ENCODE measurements around the gene DIP2C. TPM values are rescaled to one million over a fixed set of nuclear protein-coding genes. Genes with fewer than 3 reads are reported as not detected.
"Not testable (repeated sequence)": the region's sequence is repeated elsewhere in the genome, so short reads cannot be mapped to it uniquely, and the experiment has no call there.

Gene DIP2C
- total and polyA plus RNA-seq, 4 donors = 6.4 to 40.2 (median 23.8) TPM

DNA sequence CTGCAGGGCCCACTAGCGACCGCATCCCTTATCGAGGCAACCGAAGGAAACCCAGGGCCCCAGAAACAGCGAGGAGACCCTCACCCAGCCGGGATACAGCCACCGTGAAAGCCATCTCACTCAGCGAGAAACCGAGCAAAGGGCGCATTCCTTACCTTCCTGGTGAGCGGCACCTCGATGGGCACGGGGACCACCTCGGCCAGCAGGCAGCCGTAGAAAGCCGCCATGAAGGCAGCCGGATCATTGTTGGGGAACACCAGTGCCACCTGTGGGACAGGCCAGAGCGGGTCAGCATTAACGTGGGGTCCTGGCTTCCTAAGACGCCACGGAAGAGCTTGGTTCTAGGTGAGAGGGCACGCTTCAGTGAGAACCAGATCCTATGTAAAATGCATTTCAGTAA lies 290.5 kb downstream of the DIP2C start:
- intact Hi-C loops (cut with DNase I) = no loop called here
- WGBS, 2 donors = 89 to 90% methylated on average over 22 of the region's 22 CpGs
- ATAC-seq (ENCODE audit: low FRiP score) (no peak), DNase-seq (no peak)
- Histone ChIP-seq H3K4me1 (ENCODE audit: control insufficient read depth in 1 of 2, insufficient read depth in 2 of 2, low read length in 2 of 2) (no peaks in the 10 kb centered on the region), H3K4me3 (ENCODE audit: low read length in 2 of 2) (no peak overlapping the region), H3K9me3 (ENCODE audit: control insufficient read depth, low read length) (no peaks in the 10 kb centered on the region), H3K27ac (ENCODE audit: low read depth in 1 of 2, low read length in 2 of 2) (no peak overlapping the region), H3K36me3 (ENCODE audit: control insufficient read depth in 1 of 2, insufficient read depth in 2 of 2, low read length in 1 of 2) (peaks cover 0 to 2% of the 10 kb centered on the region in 2 donors), H3K27me3 (ENCODE audit: control insufficient read depth in 1 of 2, insufficient read depth in 2 of 2, low read length in 1 of 2) (no peaks in the 10 kb centered on the region)

GRCh38 chr10:397321-398068 lies 292.0 kb downstream of the DIP2C start:
- no peak for ATAC-seq (ENCODE audit: low FRiP score)
- Histone ChIP-seq H3K4me1 (ENCODE audit: control insufficient read depth in 1 of 2, insufficient read depth in 2 of 2, low read length in 2 of 2) (no peaks in the 10 kb centered on the region), H3K4me3 (ENCODE audit: low read length in 2 of 2) (no peak overlapping the region), H3K9me3 (ENCODE audit: control insufficient read depth, low read length) (no peaks in the 10 kb centered on the region), H3K27ac (ENCODE audit: low read depth in 1 of 2, low read length in 2 of 2) (no peak overlapping the region), H3K27me3 (ENCODE audit: control insufficient read depth in 1 of 2, insufficient read depth in 2 of 2, low read length in 1 of 2) (no peaks in the 10 kb centered on the region), H3K36me3 (ENCODE audit: control insufficient read depth in 1 of 2, insufficient read depth in 2 of 2, low read length in 1 of 2) (peaks cover 0 to 2% of the 10 kb centered on the region in 2 donors)
- 95 to 96% methylated on average over 18 of the region's 18 CpGs for WGBS, 2 donors
- intact Hi-C loops (cut with DNase I) = no loop called here
- DNase-seq = no peak

DNA sequence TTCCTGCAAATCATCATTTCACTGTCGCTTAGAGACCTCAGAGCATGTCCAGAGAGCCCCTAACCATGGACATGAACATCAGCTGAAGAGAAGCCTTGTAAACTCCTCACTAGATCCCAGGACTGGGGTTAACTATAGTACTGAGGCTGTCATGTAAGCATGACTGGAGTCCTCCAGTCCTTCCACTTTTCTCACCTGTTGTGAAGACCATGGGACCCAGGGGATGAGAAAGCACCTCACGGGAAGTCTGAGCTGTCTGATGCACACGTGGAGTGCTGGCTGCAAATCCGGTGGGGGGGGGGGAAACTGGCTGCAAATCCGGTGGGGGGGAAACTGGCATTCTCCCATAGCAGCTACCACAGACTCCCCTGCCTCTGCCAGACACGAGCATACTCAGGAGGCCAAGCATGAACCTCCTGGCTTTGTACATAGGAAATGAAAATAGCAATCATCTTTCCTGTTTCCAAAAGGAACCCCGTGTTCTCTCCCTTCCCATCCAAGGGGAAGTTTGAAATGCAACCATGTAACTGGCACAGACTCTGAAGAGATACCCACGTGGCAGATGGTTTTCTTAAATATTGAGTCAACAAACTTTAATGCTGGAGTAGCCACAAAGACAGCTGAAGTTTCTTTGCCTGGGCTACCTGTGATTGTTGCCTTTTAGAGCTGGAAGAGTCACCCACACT lies 292.8 kb downstream of the DIP2C start:
- H3K27ac ChIP-seq (ENCODE audit: low read depth in 1 of 2, low read length in 2 of 2) = no peak overlapping the region
- H3K36me3 ChIP-seq (ENCODE audit: control insufficient read depth in 1 of 2, insufficient read depth in 2 of 2, low read length in 1 of 2) = peaks cover 0 to 2% of the 10 kb centered on the region in 2 donors
- ATAC-seq (ENCODE audit: low FRiP score) (no peak), DNase-seq (no peak)
- H3K9me3 ChIP-seq (ENCODE audit: control insufficient read depth, low read length) = no peaks in the 10 kb centered on the region
- no peaks in the 10 kb centered on the region for H3K27me3 ChIP-seq (ENCODE audit: control insufficient read depth in 1 of 2, insufficient read depth in 2 of 2, low read length in 1 of 2)
- no peaks in the 10 kb centered on the region for H3K4me1 ChIP-seq (ENCODE audit: control insufficient read depth in 1 of 2, insufficient read depth in 2 of 2, low read length in 2 of 2)
- intact Hi-C loops (cut with DNase I) = no loop called here
- WGBS, 2 donors = 16 to 17% methylated on average over 8 of the region's 8 CpGs
- H3K4me3 ChIP-seq (ENCODE audit: low read length in 2 of 2) = no peak overlapping the region

DNA sequence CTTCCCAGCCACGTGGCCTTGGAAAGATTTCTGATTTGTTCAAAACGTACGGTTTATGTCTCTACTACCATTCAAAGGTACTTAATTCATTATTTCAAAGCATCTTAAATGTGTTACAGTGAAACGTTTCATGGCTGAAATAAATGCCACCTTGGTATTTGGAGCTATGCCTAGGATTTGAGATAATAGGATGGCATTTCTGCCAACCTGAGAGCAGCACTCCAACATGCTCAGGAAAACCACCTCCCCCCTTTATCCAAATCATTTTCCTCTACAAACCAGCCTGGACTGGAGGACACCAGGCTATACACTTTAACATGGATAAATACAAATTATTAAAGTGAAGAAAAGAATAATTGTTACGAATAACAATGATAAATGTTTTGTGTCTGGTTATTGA lies 293.4 kb downstream of the DIP2C start:
- intact Hi-C loops (cut with DNase I) = no loop called here
- Histone ChIP-seq H3K9me3 (ENCODE audit: control insufficient read depth, low read length) (no peaks in the 10 kb centered on the region), H3K4me3 (ENCODE audit: low read length in 2 of 2) (no peak overlapping the region), H3K27me3 (ENCODE audit: control insufficient read depth in 1 of 2, insufficient read depth in 2 of 2, low read length in 1 of 2) (no peaks in the 10 kb centered on the region), H3K27ac (ENCODE audit: low read depth in 1 of 2, low read length in 2 of 2) (no peak overlapping the region), H3K4me1 (ENCODE audit: control insufficient read depth in 1 of 2, insufficient read depth in 2 of 2, low read length in 2 of 2) (no peaks in the 10 kb centered on the region), H3K36me3 (ENCODE audit: control insufficient read depth in 1 of 2, insufficient read depth in 2 of 2, low read length in 1 of 2) (peaks cover 0 to 2% of the 10 kb centered on the region in 2 donors)
- DNase-seq (no peak), ATAC-seq (ENCODE audit: low FRiP score) (no peak)
- WGBS, 2 donors = 43 to 49% methylated on average over 5 of the region's 5 CpGs

DNA sequence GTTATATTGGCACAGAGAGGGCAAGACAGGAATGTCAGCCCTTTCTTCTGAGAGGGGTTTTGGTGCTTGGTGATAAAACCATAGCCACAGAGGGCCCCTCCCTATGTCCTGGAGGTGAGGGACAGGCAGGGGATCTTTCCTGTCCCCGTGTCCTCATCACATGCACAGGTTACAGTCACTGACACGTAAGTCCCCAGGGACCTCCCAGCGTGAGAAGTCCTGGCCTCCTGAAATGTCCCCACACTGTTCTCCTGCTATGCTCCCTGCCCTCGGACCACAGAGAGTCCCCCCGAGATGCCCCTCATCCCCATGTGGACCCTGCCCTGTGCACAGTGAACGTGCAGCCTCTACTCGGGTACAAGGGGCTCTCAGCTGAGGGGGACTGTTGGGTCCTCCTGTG lies 293.8 kb downstream of the DIP2C start:
- no peak for DNase-seq
- H3K4me1 ChIP-seq (ENCODE audit: control insufficient read depth in 1 of 2, insufficient read depth in 2 of 2, low read length in 2 of 2) = no peaks in the 10 kb centered on the region
- no peaks in the 10 kb centered on the region for H3K9me3 ChIP-seq (ENCODE audit: control insufficient read depth, low read length)
- H3K27ac ChIP-seq (ENCODE audit: low read depth in 1 of 2, low read length in 2 of 2) = no peak overlapping the region
- intact Hi-C loops (cut with DNase I) = no loop called here
- WGBS, 2 donors = 83 to 87% methylated on average over 7 of the region's 7 CpGs
- peaks cover 0 to 2% of the 10 kb centered on the region in 2 donors for H3K36me3 ChIP-seq (ENCODE audit: control insufficient read depth in 1 of 2, insufficient read depth in 2 of 2, low read length in 1 of 2)
- no peak overlapping the region for H3K4me3 ChIP-seq (ENCODE audit: low read length in 2 of 2)
- H3K27me3 ChIP-seq (ENCODE audit: control insufficient read depth in 1 of 2, insufficient read depth in 2 of 2, low read length in 1 of 2) = no peaks in the 10 kb centered on the region
- ATAC-seq (ENCODE audit: low FRiP score) = no peak

- H3K4me3 ChIP-seq (ENCODE audit: low read length in 2 of 2); H3K9me3 ChIP-seq (ENCODE audit: control insufficient read depth, low read length); H3K27me3 ChIP-seq (ENCODE audit: control insufficient read depth in 1 of 2, insufficient read depth in 2 of 2, low read length in 1 of 2); intact Hi-C loops (cut with DNase I); ATAC-seq (ENCODE audit: low FRiP score); H3K36me3 ChIP-seq (ENCODE audit: control insufficient read depth in 1 of 2, insufficient read depth in 2 of 2, low read length in 1 of 2); H3K27ac ChIP-seq (ENCODE audit: low read depth in 1 of 2, low read length in 2 of 2); DNase-seq; H3K4me1 ChIP-seq (ENCODE audit: control insufficient read depth in 1 of 2, insufficient read depth in 2 of 2, low read length in 2 of 2): not testable (repeated sequence)
- 77% methylated on average over 21 of the region's 21 CpGs for WGBS, 2 donors
Measured at GRCh38 chr10:394439-395101, 294.9 kb downstream of the DIP2C start.

GRCh38 chr10:393787-394438 lies 295.6 kb downstream of the DIP2C start:
- Histone ChIP-seq H3K4me1 (ENCODE audit: control insufficient read depth in 1 of 2, insufficient read depth in 2 of 2, low read length in 2 of 2) (no peaks in the 10 kb centered on the region), H3K27ac (ENCODE audit: low read depth in 1 of 2, low read length in 2 of 2) (no peak overlapping the region), H3K36me3 (ENCODE audit: control insufficient read depth in 1 of 2, insufficient read depth in 2 of 2, low read length in 1 of 2) (no peaks in the 10 kb centered on the region), H3K9me3 (ENCODE audit: control insufficient read depth, low read length) (no peaks in the 10 kb centered on the region), H3K4me3 (ENCODE audit: low read length in 2 of 2) (no peak overlapping the region), H3K27me3 (ENCODE audit: control insufficient read depth in 1 of 2, insufficient read depth in 2 of 2, low read length in 1 of 2) (no peaks in the 10 kb centered on the region)
- intact Hi-C loops (cut with DNase I) = no loop called here
- DNase-seq (no peak), ATAC-seq (ENCODE audit: low FRiP score) (no peak)
- WGBS, 2 donors = 92 to 95% methylated on average over 14 of the region's 14 CpGs

- H3K9me3 ChIP-seq (ENCODE audit: control insufficient read depth, low read length) = no peaks in the 10 kb centered on the region
- no peak overlapping the region for H3K4me3 ChIP-seq (ENCODE audit: low read length in 2 of 2)
- no peaks in the 10 kb centered on the region for H3K4me1 ChIP-seq (ENCODE audit: control insufficient read depth in 1 of 2, insufficient read depth in 2 of 2, low read length in 2 of 2)
- H3K36me3 ChIP-seq (ENCODE audit: control insufficient read depth in 1 of 2, insufficient read depth in 2 of 2, low read length in 1 of 2) = no peaks in the 10 kb centered on the region
- no peaks in the 10 kb centered on the region for H3K27me3 ChIP-seq (ENCODE audit: control insufficient read depth in 1 of 2, insufficient read depth in 2 of 2, low read length in 1 of 2)
- 94 to 95% methylated on average over 13 of the region's 13 CpGs for WGBS, 2 donors
- intact Hi-C loops (cut with DNase I) = no loop called here
- no peak overlapping the region for H3K27ac ChIP-seq (ENCODE audit: low read depth in 1 of 2, low read length in 2 of 2)
- ATAC-seq (ENCODE audit: low FRiP score) (no peak), DNase-seq (no peak)
Measured at GRCh38 chr10:393106-393745, 296.2 kb downstream of the DIP2C start.
